Ammon's horn (tissue), 1 donor: Measurements from ENCODE around the gene KLHDC1.

ENCODE experiments used
- DNase-seq: peaks from one replicate; pipeline ENCODE4 v3.0.0-alpha.2; 2016; ENCODE audit warnings: low spot score

The KLHDC1 gene

DNA sequence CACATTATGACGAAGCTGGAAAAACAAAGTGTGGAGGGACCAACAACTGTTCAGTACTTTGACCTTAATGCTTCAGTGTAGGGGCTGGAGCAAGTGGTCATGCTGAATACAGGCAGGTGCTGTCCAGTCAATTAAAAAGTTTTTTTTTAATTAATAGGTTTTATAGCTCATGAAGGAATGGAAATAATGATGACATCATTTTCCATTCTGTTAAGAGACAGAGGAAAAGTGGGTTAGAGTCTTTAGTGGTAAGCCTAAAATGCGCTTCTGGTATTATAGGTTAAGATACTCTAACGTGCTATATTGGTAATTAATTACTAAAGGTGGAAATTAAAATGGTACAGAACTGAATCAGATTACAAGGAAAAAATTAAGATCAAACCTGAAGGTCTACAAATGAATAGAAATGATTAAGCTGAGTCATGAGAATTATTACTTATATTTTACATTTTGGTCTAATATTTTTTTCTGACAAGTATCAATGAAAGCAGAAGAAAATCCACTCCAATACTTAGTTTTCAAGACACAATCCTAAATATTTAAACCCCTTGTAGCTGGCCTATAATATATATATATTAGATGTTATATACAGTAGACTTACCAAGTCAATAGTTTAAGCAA, 90.6 kb downstream of the KLHDC1 start:
- DNase-seq, result no peak

- no peak for DNase-seq
These were observed 93.4 kb downstream of the KLHDC1 start for GRCh38 chr14:49786315-49786714.

GRCh38 chr14:49792618-49793017, 99.7 kb downstream of the KLHDC1 start:
- DNase-seq, result no peak

DNA sequence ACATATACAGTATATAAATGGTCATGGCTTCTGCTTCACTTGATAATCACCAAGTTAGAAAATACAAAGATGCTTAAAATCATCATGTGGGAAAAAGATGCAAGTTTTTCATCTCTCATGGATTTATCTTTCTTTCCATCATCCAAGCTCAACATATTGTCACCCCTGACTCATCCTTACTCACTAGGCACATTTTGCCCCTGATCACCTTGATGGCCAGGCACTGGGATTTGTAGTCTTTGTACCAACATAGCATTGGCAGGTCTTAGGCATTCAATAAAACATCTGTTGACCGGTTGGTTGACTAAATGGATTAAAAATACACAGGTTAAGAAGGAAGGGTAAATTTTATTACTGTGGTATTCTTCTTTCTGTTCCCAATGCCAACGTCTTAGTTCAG, 103.1 kb downstream of the KLHDC1 start:
- DNase-seq, result no peak
